HCT116 (cell line): ENCODE results near the gene AXDND1. TPM values are rescaled to one million over a fixed set of nuclear protein-coding genes. Genes with fewer than 3 reads are reported as not detected.

Experiments used
- ATAC-seq: fragments of 200-7000 bp; cut with Tn5 transposase; 2 replicates; pipeline ENCODE4 v1.9.1; 2020; ENCODE audit warnings: mild to moderate bottlenecking, moderate library complexity
- BruUV-seq: library from RNA; stranded (reverse); fragments of 400-500 nt; replicated peaks from 2 replicates; lab custom pipeline; 2021; lab: Mats Ljungman, UMichigan
- CTCF ChIA-PET: fragments of 300-600 bp; sonication (Branson Sonifier 250); formaldehyde crosslinking; loops from one replicate; lab custom pipeline; 2021; ENCODE audit warnings: antibody characterized with exemption; lab: Charles Lee
- POLR2A ChIA-PET: fragments of 300-600, 350-600 bp; sonication (Branson Sonifier 250); formaldehyde crosslinking; loops from one replicate; lab custom pipeline; 2021; ENCODE audit warnings: antibody characterized with exemption; lab: Charles Lee
- RAD21 ChIA-PET, 2 experiments: fragments of 300-600 bp; sonication (Branson Sonifier 250); formaldehyde crosslinking; loops; one replicate each; lab custom pipeline; 2023; ENCODE audit warnings: low total read pairs in 2 of 2; ENCODE audit not compliant: uncharacterized antibody in 2 of 2, unreplicated experiment in 2 of 2, low non-redundant PET in 1 of 2; lab: Charles Lee
- DNase-seq: peaks from one replicate; pipeline ENCODE4 v3.0.0-alpha.2; 2010; ENCODE audit warnings: low read depth, low spot score
- H2AFZ ChIP-seq: fragments of 200-600 bp; shearing (Covaris generic), sonication (generic); 2 replicates; pipeline ENCODE4 v1.6.1; 2017; ENCODE audit warnings: low read depth, mixed run types, mixed read lengths, antibody characterized with exemption, low read length; ENCODE audit not compliant: poor library complexity, severe bottlenecking
- H3K27ac ChIP-seq: 2 replicates; pipeline ENCODE4 v1.5.1; 2012; ENCODE audit warnings: low read depth, low read length
- H3K27me3 ChIP-seq: fragments of 200-600 bp; sonication (generic); 2 replicates; pipeline ENCODE4 v1.6.1; 2016; ENCODE audit warnings: mixed run types, low read length, mixed read lengths; ENCODE audit not compliant: insufficient read depth
- H3K36me3 ChIP-seq, 2 experiments: fragments of 200-500 bp in 1 of 2; fragments of 200-600 bp in 1 of 2; sonication (Bioruptor generic) in 1 of 2; sonication (generic) in 1 of 2; 2 replicates each; pipeline versions ENCODE4 v1.5.1 to v1.6.1; 2014 to 2016; ENCODE audit warnings: low read length in 2 of 2, inconsistent platforms in 1 of 2, mixed read lengths in 1 of 2, mixed run types in 1 of 2; ENCODE audit not compliant: insufficient read depth in 2 of 2, control insufficient read depth in 1 of 2
- H3K4me1 ChIP-seq, 2 experiments: fragments of 200-600 bp in 1 of 2; sonication (generic) in 1 of 2; 2 replicates each; pipeline versions ENCODE4 v1.5.1 to v1.6.1; 2012 to 2017; ENCODE audit warnings: low read length in 2 of 2, inconsistent platforms in 1 of 2, mild to moderate bottlenecking in 1 of 2, mixed read lengths in 1 of 2, mixed run types in 1 of 2, moderate library complexity in 1 of 2; ENCODE audit not compliant: insufficient read depth in 2 of 2, control insufficient read depth in 1 of 2
- H3K4me2 ChIP-seq: fragments of 200-600 bp; sonication (generic); 2 replicates; pipeline ENCODE4 v1.6.1; 2017; ENCODE audit warnings: mixed run types, low read length, mixed read lengths
- H3K4me3 ChIP-seq, 2 experiments: fragments of 200-600 bp in 1 of 2; sonication (generic) in 1 of 2; replicated peaks in 1 of 2; 2 replicates each; pipeline ENCODE4 v1.5.1; 2011 to 2016; ENCODE audit warnings: low read length in 2 of 2, control low read depth in 1 of 2, low read depth in 1 of 2, mild to moderate bottlenecking in 1 of 2, mixed read lengths in 1 of 2, mixed run types in 1 of 2
- H3K79me2 ChIP-seq: fragments of 200-600 bp; sonication (generic); 2 replicates; pipeline ENCODE4 v1.6.1; 2017; ENCODE audit warnings: mild to moderate bottlenecking, mixed run types, low read length, moderate library complexity, mixed read lengths; ENCODE audit not compliant: insufficient read depth
- H3K9ac ChIP-seq: fragments of 200-600 bp; sonication (generic); 2 replicates; pipeline ENCODE4 v1.6.1; 2016; ENCODE audit warnings: low read length, mixed read lengths
- H3K9me2 ChIP-seq: fragments of 200-600 bp; sonication (generic), shearing (Covaris generic); 2 replicates; pipeline ENCODE4 v1.6.1; 2017; ENCODE audit warnings: mixed run types, mild to moderate bottlenecking, moderate library complexity; ENCODE audit not compliant: insufficient read depth
- H3K9me3 ChIP-seq, 2 experiments: fragments of 200-500 bp in 1 of 2; fragments of 200-600 bp in 1 of 2; sonication (Bioruptor generic) in 1 of 2; sonication (generic) in 1 of 2; 2 replicates each; pipeline ENCODE4 v1.6.1; 2014 to 2017; ENCODE audit warnings: low read length in 2 of 2, mixed read lengths in 2 of 2, inconsistent platforms in 1 of 2, low read depth in 1 of 2, mild to moderate bottlenecking in 1 of 2, mixed run types in 1 of 2, moderate library complexity in 1 of 2; ENCODE audit not compliant: control insufficient read depth in 1 of 2, insufficient read depth in 1 of 2
- H4K20me1 ChIP-seq: fragments of 200-600 bp; sonication (generic), shearing (Covaris generic); 2 replicates; pipeline ENCODE4 v1.6.1; 2017; ENCODE audit warnings: mixed run types, mild to moderate bottlenecking, moderate library complexity; ENCODE audit not compliant: insufficient read depth
- CBX3 ChIP-seq: IDR thresholded peaks from 2 replicates; pipeline ENCODE4 v1.6.1; 2012; ENCODE audit warnings: low read depth
- CEBPB ChIP-seq: IDR thresholded peaks from 2 replicates; pipeline ENCODE4 v1.6.1; 2012; ENCODE audit warnings: low read depth
- CTCF ChIP-seq, 3 experiments: fragments of 200-600 bp in 1 of 3; sonication (generic) in 1 of 3; IDR thresholded peaks in 2 of 3; conservative IDR thresholded peaks in 1 of 3; 2 replicates each; pipeline ENCODE4 v1.5.1; 2012 to 2017; ENCODE audit warnings: low read depth in 2 of 3, low read length in 2 of 3, antibody characterized with exemption in 1 of 3, borderline replicate concordance in 1 of 3, control low read depth in 1 of 3, mild to moderate bottlenecking in 1 of 3, mixed read lengths in 1 of 3, mixed run types in 1 of 3, moderate library complexity in 1 of 3; ENCODE audit not compliant: insufficient read depth in 1 of 3
- ELF1 ChIP-seq: IDR thresholded peaks from 2 replicates; pipeline ENCODE4 v1.6.1; 2012; ENCODE audit warnings: low read depth, borderline replicate concordance
- EZH2 ChIP-seq: fragments of 200-600 bp; sonication (generic); IDR thresholded peaks from 2 replicates; pipeline ENCODE4 v1.6.1; 2017; ENCODE audit warnings: antibody characterized with exemption, mixed run types
- FOSL1 ChIP-seq: IDR thresholded peaks from 2 replicates; pipeline ENCODE4 v1.6.1; 2012; ENCODE audit warnings: low read depth
- JUND ChIP-seq: IDR thresholded peaks from 2 replicates; pipeline ENCODE4 v1.6.1; 2012
- MAX ChIP-seq: IDR thresholded peaks from 2 replicates; pipeline ENCODE4 v1.6.1; 2012
- RAD21 ChIP-seq: IDR thresholded peaks from 2 replicates; pipeline ENCODE4 v1.6.1; 2012; ENCODE audit warnings: low read depth, mild to moderate bottlenecking
- SP1 ChIP-seq: IDR thresholded peaks from 2 replicates; pipeline ENCODE4 v1.6.1; 2012; ENCODE audit warnings: low read depth
- SRF ChIP-seq: IDR thresholded peaks from 2 replicates; pipeline ENCODE4 v1.6.1; 2012; ENCODE audit warnings: low read depth
- TCF7L2 ChIP-seq: IDR thresholded peaks from 2 replicates; pipeline ENCODE4 v1.7.0; 2011; ENCODE audit warnings: borderline replicate concordance, inconsistent platforms; ENCODE audit not compliant: insufficient read depth, insufficient read length; ENCODE audit errors: extremely low read depth
- YY1 ChIP-seq: IDR thresholded peaks from 2 replicates; pipeline ENCODE4 v1.6.1; 2011; ENCODE audit warnings: low read length, low read depth, moderate library complexity, mild to moderate bottlenecking; ENCODE audit not compliant: insufficient replicate concordance; ENCODE audit errors: extremely low read depth
- ZBTB33 ChIP-seq: IDR thresholded peaks from 2 replicates; pipeline ENCODE4 v1.6.1; 2011; ENCODE audit warnings: mild to moderate bottlenecking, low read length, moderate library complexity; ENCODE audit not compliant: insufficient replicate concordance; ENCODE audit errors: extremely low read depth
- ZFX ChIP-seq: fragments of 450-650 bp; IDR thresholded peaks from 2 replicates; pipeline ENCODE4 v1.6.1; 2017
- ZNF274 ChIP-seq: fragments of 200-500 bp; sonication (Bioruptor generic); IDR thresholded peaks from 2 replicates; pipeline ENCODE4 v1.6.1; 2014; ENCODE audit warnings: mild to moderate bottlenecking, low read depth, low read length, inconsistent platforms
- intact Hi-C: fragments of 100-400 bp; cut with micrococcal nuclease; formaldehyde crosslinking; loops from 2 replicates; pipeline ENCODE4 v1.10.0; 2022
- total RNA-seq: library from RNA; stranded (reverse); gene quantifications from one replicate; pipeline ENCODE4 v1.2.1, GENCODE V29; 2021; ENCODE audit not compliant: unreplicated experiment
- TF ChIP-seq, protein P1 (sequence below): IDR thresholded peaks from 2 replicates; pipeline ENCODE4 v1.6.1; 2012; ENCODE audit warnings: low read depth
- TF ChIP-seq, protein P2 (sequence below): IDR thresholded peaks from 2 replicates; pipeline ENCODE4 v1.6.1; 2012

AXDND1 gene
- total RNA-seq, 1 experiment from 2014 or later: 2.3 TPM

GRCh38 chr1:179326746-179327145 lies 39.0 kb upstream of the AXDND1 start:
- Histone ChIP-seq H3K4me3 (no peak overlapping the region), H3K9ac (no peak overlapping the region), H4K20me1 (no peaks in the 10 kb centered on the region), H3K9me3 (no peaks in the 10 kb centered on the region; a peak in 1 of 4 replicates), H2AFZ (no peak overlapping the region), H3K4me1 (no peaks in the 10 kb centered on the region), H3K36me3 (no peaks in the 10 kb centered on the region), H3K27me3 (no peaks in the 10 kb centered on the region), H3K9me2 (no peaks in the 10 kb centered on the region), H3K27ac (no peak overlapping the region), H3K4me2 (no peak overlapping the region), H3K79me2 (peaks cover 4% of the 10 kb centered on the region; the same call in 1 of the 2 replicates)
- CTCF ChIA-PET: no interaction called here
- no TSS peak for BruUV-seq
- DNase-seq (no peak), ATAC-seq (no peak)
- POLR2A ChIA-PET: no interaction called here
- TF ChIP-seq ZBTB33 (no peak), YY1 (no peak), CEBPB (no peak), RAD21 (no peak), ZFX (no peak), ELF1 (no peak), EZH2 (no peak), SP1 (no peak), CBX3 (no peak), MAX (no peak), JUND (no peak), FOSL1 (no peak), SRF (no peak), TCF7L2 (no peak), ZNF274 (no peak), CTCF (IDR thresholded peaks at IDR 0.05 in 2 of 3, conservative IDR thresholded peaks at IDR 0.05 in 1 of 3; ENCODE audit: borderline replicate concordance in 1 of 3, insufficient read depth in 1 of 3, low read depth in 2 of 3, low read length in 2 of 3) (no peak)
- TF ChIP-seq, protein P1, sequence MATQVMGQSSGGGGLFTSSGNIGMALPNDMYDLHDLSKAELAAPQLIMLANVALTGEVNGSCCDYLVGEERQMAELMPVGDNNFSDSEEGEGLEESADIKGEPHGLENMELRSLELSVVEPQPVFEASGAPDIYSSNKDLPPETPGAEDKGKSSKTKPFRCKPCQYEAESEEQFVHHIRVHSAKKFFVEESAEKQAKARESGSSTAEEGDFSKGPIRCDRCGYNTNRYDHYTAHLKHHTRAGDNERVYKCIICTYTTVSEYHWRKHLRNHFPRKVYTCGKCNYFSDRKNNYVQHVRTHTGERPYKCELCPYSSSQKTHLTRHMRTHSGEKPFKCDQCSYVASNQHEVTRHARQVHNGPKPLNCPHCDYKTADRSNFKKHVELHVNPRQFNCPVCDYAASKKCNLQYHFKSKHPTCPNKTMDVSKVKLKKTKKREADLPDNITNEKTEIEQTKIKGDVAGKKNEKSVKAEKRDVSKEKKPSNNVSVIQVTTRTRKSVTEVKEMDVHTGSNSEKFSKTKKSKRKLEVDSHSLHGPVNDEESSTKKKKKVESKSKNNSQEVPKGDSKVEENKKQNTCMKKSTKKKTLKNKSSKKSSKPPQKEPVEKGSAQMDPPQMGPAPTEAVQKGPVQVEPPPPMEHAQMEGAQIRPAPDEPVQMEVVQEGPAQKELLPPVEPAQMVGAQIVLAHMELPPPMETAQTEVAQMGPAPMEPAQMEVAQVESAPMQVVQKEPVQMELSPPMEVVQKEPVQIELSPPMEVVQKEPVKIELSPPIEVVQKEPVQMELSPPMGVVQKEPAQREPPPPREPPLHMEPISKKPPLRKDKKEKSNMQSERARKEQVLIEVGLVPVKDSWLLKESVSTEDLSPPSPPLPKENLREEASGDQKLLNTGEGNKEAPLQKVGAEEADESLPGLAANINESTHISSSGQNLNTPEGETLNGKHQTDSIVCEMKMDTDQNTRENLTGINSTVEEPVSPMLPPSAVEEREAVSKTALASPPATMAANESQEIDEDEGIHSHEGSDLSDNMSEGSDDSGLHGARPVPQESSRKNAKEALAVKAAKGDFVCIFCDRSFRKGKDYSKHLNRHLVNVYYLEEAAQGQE: no peak
- TF ChIP-seq, protein P2, sequence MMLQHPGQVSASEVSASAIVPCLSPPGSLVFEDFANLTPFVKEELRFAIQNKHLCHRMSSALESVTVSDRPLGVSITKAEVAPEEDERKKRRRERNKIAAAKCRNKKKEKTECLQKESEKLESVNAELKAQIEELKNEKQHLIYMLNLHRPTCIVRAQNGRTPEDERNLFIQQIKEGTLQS: no peak
- intact Hi-C loops: no loop called here
- RAD21 ChIA-PET: no interaction called here
